ENCODE results near the gene LRIG2. TPM values are rescaled to one million over a fixed set of nuclear protein-coding genes. Genes with fewer than 3 reads are reported as not detected.

The LRIG2 gene
- polyA plus RNA-seq, 1 of the 3 experiments (the other 2 are of a cell fraction) = 3.8 TPM

- TF ChIP-seq REST (IDR thresholded peaks at IDR 0.05; ENCODE audit: low read depth, low read length) = no peak
- TF ChIP-seq MAX (IDR thresholded peaks at IDR 0.05; ENCODE audit: low read depth) = no peak
- no peak for TF ChIP-seq RXRA (IDR thresholded peaks at IDR 0.05; ENCODE audit: borderline replicate concordance, low read depth)
- TF ChIP-seq FOXM1 (IDR thresholded peaks at IDR 0.05; ENCODE audit: low read depth) = no peak
- no peak for TF ChIP-seq JUND (IDR thresholded peaks at IDR 0.05)
- TF ChIP-seq ELF1 (IDR thresholded peaks at IDR 0.05) = no peak
- TF ChIP-seq RAD21 (IDR thresholded peaks at IDR 0.05; ENCODE audit: low read length) = no peak
- TF ChIP-seq FOXJ3 (CRISPR knock-in tag; IDR thresholded peaks at IDR 0.05) = no peak
Measured at GRCh38 chr1:113168946-113169345, 95.9 kb downstream of the LRIG2 start (continued).

- CTCF ChIA-PET = no interaction called here
- Histone ChIP-seq H4K20me1 (ENCODE audit: insufficient read depth) (no peaks in the 10 kb centered on the region), H3K9me2 (no peaks in the 10 kb centered on the region), H2AFZ (ENCODE audit: low read depth) (no peak overlapping the region), H3K4me3 (ENCODE audit: low read depth in 2 of 2, low read length in 1 of 2) (no peak overlapping the region), H3K36me3 (replicated peaks in 1 of 2; ENCODE audit: control insufficient read depth in 1 of 2, insufficient read depth in 2 of 2, low read length in 1 of 2) (no peaks in the 10 kb centered on the region), H3K79me2 (ENCODE audit: insufficient read depth) (no peaks in the 10 kb centered on the region), H3K9me3 (no peaks in the 10 kb centered on the region; the same call in 1 of the 2 replicates), H3F3A (replicated peaks; ENCODE audit: insufficient read depth) (no peaks in the 10 kb centered on the region), H3K9ac (no peak overlapping the region), H3K4me2 (no peak overlapping the region), H3K27ac (ENCODE audit: low read depth in 2 of 2, low read length in 1 of 2) (no peak overlapping the region), H3K4me1 (ENCODE audit: control insufficient read depth in 1 of 2, insufficient read depth in 2 of 2, low read depth in 1 of 2, low read length in 1 of 2) (no peaks in the 10 kb centered on the region), H3K27me3 (ENCODE audit: insufficient read depth) (no peaks in the 10 kb centered on the region)
- 53% methylated on average over 3 of the region's 5 CpGs for WGBS (ENCODE audit: low lambda C conversion rate)
- no peak for TF ChIP-seq EZH2phosphoT487 (IDR thresholded peaks at IDR 0.05; ENCODE audit: borderline replicate concordance, low read depth)
- TF ChIP-seq CHD2 (IDR thresholded peaks at IDR 0.05; ENCODE audit: low read length, partially characterized antibody) = no peak
- TF ChIP-seq GATA2 (CRISPR knock-in tag; IDR thresholded peaks at IDR 0.05) = no peak
- TF ChIP-seq POLR2AphosphoS5 (IDR thresholded peaks at IDR 0.05; ENCODE audit: low read depth, low read length) = no peak
- no peak for TF ChIP-seq MEF2A (IDR thresholded peaks at IDR 0.05; ENCODE audit: borderline replicate concordance, low read depth)
- no peak for TF ChIP-seq NFIC (IDR thresholded peaks at IDR 0.05; ENCODE audit: borderline replicate concordance)
- no peak for TF ChIP-seq JUND (IDR thresholded peaks at IDR 0.05)
- no peak for DNase-seq
- POLR2A ChIA-PET = no interaction called here
Measured at GRCh38 chr1:113169591-113169990, 96.6 kb downstream of the LRIG2 start.

GRCh38 chr1:113170519-113170918, 97.5 kb downstream of the LRIG2 start:
- 57% methylated on average over 2 of the region's 4 CpGs for WGBS (ENCODE audit: low lambda C conversion rate)
- TF ChIP-seq MEF2A (IDR thresholded peaks at IDR 0.05; ENCODE audit: borderline replicate concordance, low read depth) (no peak), FOSL2 (IDR thresholded peaks at IDR 0.05; ENCODE audit: borderline replicate concordance, low read depth) (no peak), SMC3 (IDR thresholded peaks at IDR 0.05; ENCODE audit: low read depth, low read length) (no peak), MAX (IDR thresholded peaks at IDR 0.05; ENCODE audit: low read depth) (no peak), RCOR1 (IDR thresholded peaks at IDR 0.05; ENCODE audit: low read length) (no peak), RXRA (IDR thresholded peaks at IDR 0.05; ENCODE audit: borderline replicate concordance, low read depth) (no peak), CTCF (IDR thresholded peaks at IDR 0.05) (no peak), ZBTB33 (IDR thresholded peaks at IDR 0.05; ENCODE audit: borderline replicate concordance, low read depth) (no peak), YY1 (IDR thresholded peaks at IDR 0.05; ENCODE audit: low read depth) (no peak)

More at GRCh38 chr1:113170519-113170918, 97.5 kb downstream of the LRIG2 start:
- Histone ChIP-seq H3K4me1 (ENCODE audit: control insufficient read depth in 1 of 2, insufficient read depth in 2 of 2, low read depth in 1 of 2, low read length in 1 of 2) (no peaks in the 10 kb centered on the region), H3K4me2 (no peak overlapping the region), H3K27ac (ENCODE audit: low read depth in 2 of 2, low read length in 1 of 2) (no peak overlapping the region), H3K36me3 (replicated peaks in 1 of 2; ENCODE audit: control insufficient read depth in 1 of 2, insufficient read depth in 2 of 2, low read length in 1 of 2) (no peaks in the 10 kb centered on the region), H3K9me2 (no peaks in the 10 kb centered on the region), H3F3A (replicated peaks; ENCODE audit: insufficient read depth) (no peaks in the 10 kb centered on the region), H4K20me1 (ENCODE audit: insufficient read depth) (no peaks in the 10 kb centered on the region), H3K9ac (no peak overlapping the region), H3K9me3 (no peaks in the 10 kb centered on the region; the same call in 1 of the 2 replicates), H3K79me2 (ENCODE audit: insufficient read depth) (no peaks in the 10 kb centered on the region), H2AFZ (ENCODE audit: low read depth) (no peak overlapping the region), H3K27me3 (ENCODE audit: insufficient read depth) (no peaks in the 10 kb centered on the region), H3K4me3 (ENCODE audit: low read depth in 2 of 2, low read length in 1 of 2) (no peak overlapping the region)
- POLR2A ChIA-PET = no interaction called here
- no peak for DNase-seq
- CTCF ChIA-PET = no interaction called here

Data from SK-N-SH (cell line).